AG04450 (cell line): ENCODE measurements around the gene ELFN1. TPM values are rescaled to one million over a fixed set of nuclear protein-coding genes. Genes with fewer than 3 reads are reported as not detected.

Source experiments
- CTCF ChIA-PET: fragments of 300-600, 350-600 bp; formaldehyde crosslinking; extraction: SDS; loops from one replicate; lab custom pipeline; 2022; ENCODE audit warnings: antibody characterized with exemption, inconsistent platforms; lab: Charles Lee
- POLR2A ChIA-PET: fragments of 350-600 bp; formaldehyde crosslinking; extraction: SDS; loops from one replicate; lab custom pipeline; 2021; ENCODE audit warnings: antibody characterized with exemption, inconsistent platforms; lab: Yijun Ruan, JAX
- DNase-seq: peaks from one replicate; pipeline ENCODE4 v3.0.0-alpha.2; 2011; ENCODE audit warnings: low read depth, low spot score
- H3K27ac ChIP-seq: one replicate; pipeline ENCODE4 v1.5.1; 2012; ENCODE audit warnings: low read depth, low read length, control low read depth
- H3K27me3 ChIP-seq: one replicate; pipeline ENCODE4 v1.6.0; 2012; ENCODE audit warnings: low read length; ENCODE audit not compliant: control insufficient read depth, insufficient read depth
- H3K4me3 ChIP-seq: 2 replicates; pipeline ENCODE4 v1.5.1; 2011; ENCODE audit warnings: mild to moderate bottlenecking, low read depth, low read length, control low read depth
- H3K9me3 ChIP-seq: 2 replicates; pipeline ENCODE4 v1.5.1; 2012; ENCODE audit warnings: low read length; ENCODE audit not compliant: control insufficient read depth, insufficient read depth
- polyA minus RNA-seq: library from RNA; depleted of rRNA, polyadenylated mRNA; stranded (reverse); fragments of >200 nt; gene quantifications from 2 replicates; pipeline ENCODE4 v1.2.3, GENCODE V29; 2011; rRNA and poly(A)+ RNA removed
- polyA plus RNA-seq: library from polyadenylated mRNA; depleted of rRNA; stranded (reverse); fragments of >200 nt; gene quantifications from 2 replicates; pipeline ENCODE4 v1.2.3, GENCODE V29; 2011; rRNA removed
- TF ChIP-seq, protein P1 (sequence below): IDR thresholded peaks from 2 replicates; pipeline ENCODE4 v1.5.1; 2011; ENCODE audit warnings: low read depth, low read length, control low read depth, inconsistent platforms

ELFN1 gene
- polyA plus RNA-seq: 0.10 and 0.14 TPM in 2 replicates
- polyA minus RNA-seq: 0.09 and 0.13 TPM in 2 replicates

DNA sequence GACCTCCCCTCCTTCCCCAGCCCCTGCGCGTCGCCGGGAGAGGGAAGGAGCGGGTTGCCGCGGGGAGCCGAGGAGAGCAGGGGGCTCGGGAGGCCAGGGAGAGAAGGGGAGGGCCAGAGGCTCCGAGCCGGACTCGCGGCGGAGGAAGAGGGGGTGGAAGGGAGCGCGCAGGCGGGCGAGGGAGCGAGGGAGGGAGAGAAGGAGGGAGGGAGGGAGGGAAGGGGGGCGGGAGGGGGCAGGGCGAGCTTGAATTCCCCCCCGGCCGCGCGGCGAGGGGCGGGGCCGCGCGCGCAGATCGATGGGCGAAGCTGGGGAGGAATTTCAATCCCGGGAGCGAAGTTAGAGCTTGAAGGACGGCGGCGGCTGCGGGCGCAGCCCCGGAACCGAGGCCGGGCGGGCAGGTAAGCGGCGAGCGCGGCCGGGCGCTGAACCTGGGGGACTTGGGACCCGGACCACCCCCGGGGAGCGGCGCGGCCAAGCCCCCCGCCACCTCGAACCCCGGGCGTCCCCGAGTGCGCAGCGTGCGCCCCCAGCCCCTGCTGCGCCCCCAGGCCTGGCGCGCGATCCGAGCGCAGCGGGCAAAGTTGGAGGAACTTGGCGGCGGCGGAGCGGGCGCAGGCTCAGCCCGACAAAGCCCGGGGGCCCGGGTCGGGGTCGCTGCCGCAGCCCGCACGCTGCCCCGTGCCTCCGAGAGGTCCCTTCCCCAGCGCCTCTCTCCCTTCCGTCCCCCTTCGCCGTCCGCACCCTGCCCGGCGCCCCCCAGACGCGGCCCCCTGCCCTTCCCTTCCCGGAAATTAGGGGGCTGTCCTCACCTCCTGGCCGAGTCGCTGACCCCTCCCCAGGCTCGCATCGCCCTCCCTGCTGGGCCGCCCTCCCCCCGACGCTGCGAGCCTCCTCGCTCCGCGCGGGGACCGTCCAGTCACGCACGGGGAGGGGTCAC is at the start of gene ELFN1:
Gene ELFN1, plus strand, starts transcription at position 324 of the 940 bp plus-strand sequence. CDS start 74,320 bp downstream, outside the sequence.
- CTCF ChIA-PET: no interaction called here
- DNase-seq: no peak
- H3K27ac ChIP-seq: no peak within 1 kb of the TSS

DNA sequence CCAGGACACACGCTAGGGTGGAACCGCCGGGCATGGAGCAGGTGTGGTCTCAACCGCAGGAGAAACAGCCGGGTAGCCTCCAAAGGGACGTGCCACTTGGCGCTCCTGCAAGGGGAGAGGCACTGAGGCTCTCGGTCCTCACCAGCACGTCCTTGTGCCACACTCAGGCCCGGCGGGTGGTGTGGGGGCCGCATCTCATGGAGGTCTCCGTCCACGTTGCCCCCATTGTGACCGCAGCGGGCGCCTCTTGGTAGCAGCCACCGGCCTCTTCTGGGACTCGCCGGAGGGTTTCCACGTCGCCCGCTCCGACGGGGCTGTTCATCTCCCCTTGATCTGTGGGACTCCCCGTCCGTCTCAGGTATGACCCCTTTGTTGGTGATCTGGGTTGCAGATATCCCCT is 49.2 kb upstream of the ELFN1 start:
- peaks cover 13% of the 10 kb centered on the region; the same call in 1 of the 2 replicates for H3K9me3 ChIP-seq
- H3K27me3 ChIP-seq: peaks cover 5% of the 10 kb centered on the region
- H3K27ac ChIP-seq: no peak overlapping the region
- no peak overlapping the region for H3K4me3 ChIP-seq
- POLR2A ChIA-PET: no interaction called here
- DNase-seq: no peak
- TF ChIP-seq, protein P1, sequence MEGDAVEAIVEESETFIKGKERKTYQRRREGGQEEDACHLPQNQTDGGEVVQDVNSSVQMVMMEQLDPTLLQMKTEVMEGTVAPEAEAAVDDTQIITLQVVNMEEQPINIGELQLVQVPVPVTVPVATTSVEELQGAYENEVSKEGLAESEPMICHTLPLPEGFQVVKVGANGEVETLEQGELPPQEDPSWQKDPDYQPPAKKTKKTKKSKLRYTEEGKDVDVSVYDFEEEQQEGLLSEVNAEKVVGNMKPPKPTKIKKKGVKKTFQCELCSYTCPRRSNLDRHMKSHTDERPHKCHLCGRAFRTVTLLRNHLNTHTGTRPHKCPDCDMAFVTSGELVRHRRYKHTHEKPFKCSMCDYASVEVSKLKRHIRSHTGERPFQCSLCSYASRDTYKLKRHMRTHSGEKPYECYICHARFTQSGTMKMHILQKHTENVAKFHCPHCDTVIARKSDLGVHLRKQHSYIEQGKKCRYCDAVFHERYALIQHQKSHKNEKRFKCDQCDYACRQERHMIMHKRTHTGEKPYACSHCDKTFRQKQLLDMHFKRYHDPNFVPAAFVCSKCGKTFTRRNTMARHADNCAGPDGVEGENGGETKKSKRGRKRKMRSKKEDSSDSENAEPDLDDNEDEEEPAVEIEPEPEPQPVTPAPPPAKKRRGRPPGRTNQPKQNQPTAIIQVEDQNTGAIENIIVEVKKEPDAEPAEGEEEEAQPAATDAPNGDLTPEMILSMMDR: no peak
- CTCF ChIA-PET: no interaction called here

More for the DNA sequence above, at the start of gene ELFN1:
- peak within 1 kb of the TSS; percentile 25; the same call in 1 of the 2 replicates for H3K4me3 ChIP-seq
- H3K27me3 ChIP-seq: peaks cover 56% of the 10 kb centered on the region
- POLR2A ChIA-PET: no interaction called here
- H3K9me3 ChIP-seq: no peaks in the 10 kb centered on the region; the same call in 1 of the 2 replicates
- TF ChIP-seq, protein P1: no peak

DNA sequence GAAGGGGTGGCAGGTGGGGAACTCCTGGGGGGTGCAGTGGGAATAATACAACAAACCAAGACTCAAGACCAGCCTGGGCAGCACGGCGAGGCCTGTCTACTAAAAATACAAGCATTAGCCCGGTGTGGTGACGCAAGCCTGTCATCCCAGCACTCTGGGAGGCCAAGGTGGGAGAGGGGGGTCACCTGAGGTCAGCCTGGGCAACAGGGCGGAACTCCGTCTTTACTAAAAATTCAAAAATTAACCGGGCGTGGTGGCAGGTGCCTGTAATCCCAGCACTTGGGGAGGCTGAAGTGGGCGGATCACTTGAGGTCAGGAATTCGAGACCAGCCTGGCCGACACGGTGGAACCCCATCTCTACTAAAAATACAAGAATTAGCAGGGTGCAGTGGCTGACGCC is 48.4 kb upstream of the ELFN1 start:
- ChIA-PET POLR2A (no interaction called here), CTCF (no interaction called here)
- TF ChIP-seq, protein P1: no peak
- peaks cover 13% of the 10 kb centered on the region; the same call in 1 of the 2 replicates for H3K9me3 ChIP-seq
- H3K27me3 ChIP-seq: peaks cover 6% of the 10 kb centered on the region
- DNase-seq: no peak
- H3K27ac ChIP-seq: no peak overlapping the region
- H3K4me3 ChIP-seq: no peak overlapping the region

- no peak for DNase-seq
- TF ChIP-seq, protein P1: no peak
- Histone ChIP-seq H3K27me3 (peaks cover 3% of the 10 kb centered on the region), H3K9me3 (peaks cover 13% of the 10 kb centered on the region; the same call in 1 of the 2 replicates), H3K4me3 (no peak overlapping the region), H3K27ac (no peak overlapping the region)
- POLR2A ChIA-PET: no interaction called here
- CTCF ChIA-PET: no interaction called here
Measured at GRCh38 chr7:1622441-1622840, 47.6 kb upstream of the ELFN1 start.

- TF ChIP-seq, protein P1: no peak
- no peak overlapping the region for H3K4me3 ChIP-seq
- ChIA-PET POLR2A (no interaction called here), CTCF (interaction anchor here (0.7 kb wide), 1 partner anchor 23 kb away, joined by 3 read pairs; no protein-coding TSS in a partner anchor)
- no peak for DNase-seq
- H3K27ac ChIP-seq: no peak overlapping the region
- peaks cover 10% of the 10 kb centered on the region; the same call in 1 of the 2 replicates for H3K9me3 ChIP-seq
- H3K27me3 ChIP-seq: peaks cover 3% of the 10 kb centered on the region
Measured at GRCh38 chr7:1623810-1624209, 46.3 kb upstream of the ELFN1 start.
